Measurements from ENCODE around the gene CACNA2D2. TPM values are rescaled to one million over a fixed set of nuclear protein-coding genes. Genes with fewer than 3 reads are reported as not detected.

The CACNA2D2 gene
- total and polyA plus RNA-seq, 2 of the 8 experiments (the other 6 are each of a cell fraction or from before 2014, with no cell fraction given): 14.1 to 25.0 TPM

GRCh38 chr3:50533807-50534461 lies 30.5 kb upstream of the CACNA2D2 start (continued):
- TF ChIP-seq USF2 (IDR thresholded peaks at IDR 0.05; ENCODE audit: low read length): no peak
- TF ChIP-seq POLR2AphosphoS5 (IDR thresholded peaks at IDR 0.05; ENCODE audit: low read depth, low read length): no peak
- TF ChIP-seq BACH1 (IDR thresholded peaks at IDR 0.05; ENCODE audit: low read length): no peak
- TF ChIP-seq RBBP5 (IDR thresholded peaks at IDR 0.05; ENCODE audit: borderline replicate concordance, low read depth, low read length): no peak
- no peak for TF ChIP-seq RNF2 (IDR thresholded peaks at IDR 0.05; ENCODE audit: borderline replicate concordance, low read depth, low read length, missing control alignments, poor library complexity, severe bottlenecking)
- TF ChIP-seq ASH2L (IDR thresholded peaks at IDR 0.05; ENCODE audit: low read length): no peak
- no peak for TF ChIP-seq SP4 (IDR thresholded peaks at IDR 0.05; ENCODE audit: low read length)
- no peak for TF ChIP-seq SIX5 (IDR thresholded peaks at IDR 0.05; ENCODE audit: low read depth, low read length)
- no peak for TF ChIP-seq SIRT6 (IDR thresholded peaks at IDR 0.05; ENCODE audit: low read length)

Measured in H1 (cell line).